Motor neuron (in vitro differentiated cells): ENCODE data around the gene TTYH3. TPM values are rescaled to one million over a fixed set of nuclear protein-coding genes. Genes with fewer than 3 reads are reported as not detected.

ENCODE experiments used
- ATAC-seq, 8 experiments: fragments of 200-7000 bp; cut with Tn5 transposase; replicated peaks in 6 of 8; 2 replicates each; pipeline ENCODE4 v1.8.0; 2021; ENCODE audit warnings: mild to moderate bottlenecking in 8 of 8, moderate library complexity in 8 of 8
- H3K27ac ChIP-seq, 2 donors: fragments of 250-450 bp; sonication (Bioruptor Pico); 2 replicates each; pipeline ENCODE4 v1.9.0; 2021; ENCODE audit warnings: antibody characterized with exemption in 2 of 2, mild to moderate bottlenecking in 2 of 2, moderate library complexity in 1 of 2
- H3K4me1 ChIP-seq, 2 donors: fragments of 250-450 bp; sonication (Bioruptor Pico); replicated peaks in 1 of 2; 2 replicates each; pipeline ENCODE4 v1.6.1; 2021; ENCODE audit warnings: antibody characterized with exemption in 2 of 2, mild to moderate bottlenecking in 2 of 2, moderate library complexity in 1 of 2
- H3K4me3 ChIP-seq, 5 donors: fragments of 250-450 bp; sonication (Bioruptor Pico); 2 replicates each; pipeline ENCODE4 v1.9.0; 2021; ENCODE audit warnings: antibody characterized with exemption in 5 of 5, mild to moderate bottlenecking in 5 of 5, moderate library complexity in 4 of 5
- WGBS, 10 experiments: fragments of 450-650 bp; shearing (Covaris generic); methylation state at CpG; one replicate each; pipeline ENCODE4 v1.0.0; 2022; 5-methylcytosine and 5-hydroxymethylcytosine counted together
- in situ Hi-C, 9 experiments: fragments of 400-800 bp; cut with MboI; loops; one replicate each; pipeline ENCODE4 v1.15.0; 2021; ENCODE audit warnings: low sequenced_read_pairs in 9 of 9, low pct_unique_long_range_greater_than_20kb in 2 of 9; ENCODE audit not compliant: unreplicated experiment in 9 of 9
- total RNA-seq, 8 experiments: library from RNA; unstranded; fragments of 300-600 nt; gene quantifications; 2 replicates each; pipeline versions ENCODE4 v1.2.3 to v1.2.4, GENCODE V29; 2022

Gene TTYH3
- total RNA-seq, 8 experiments from 2014 or later: 9.6 to 71.1 (median 37.5) TPM

- WGBS, 10 experiments: 20 to 100% (median 82%) methylated on average over 1 to 5 of the region's 22 CpGs; no CpG with 5 or more reads in 5 of the 10 experiments
- in situ Hi-C loops: no loop called here
- Histone ChIP-seq H3K4me1 (peaks cover 0 to 7% of the 10 kb centered on the region in 2 donors), H3K27ac (peak overlapping the region in 1 of 2 donors; percentile 19), H3K4me3 (no peak overlapping the region)
- ATAC-seq: peak in 5 of 8 experiments; percentile 6 to 31 (median 16)
Measured at GRCh38 chr7:2702594-2702957, 70.8 kb downstream of the TTYH3 start.

- no peak overlapping the region for H3K4me3 ChIP-seq
- 60 to 100% (median 83%) methylated on average over 2 to 7 of the region's 14 CpGs; no CpG with 5 or more reads in 2 of the 10 experiments for WGBS, 10 experiments
- in situ Hi-C loops: no loop called here
- no peak for ATAC-seq
- H3K27ac ChIP-seq: no peak overlapping the region
- H3K4me1 ChIP-seq: peaks cover 4 to 20% of the 10 kb centered on the region in 2 donors
Measured at GRCh38 chr7:2705371-2706096, 73.7 kb downstream of the TTYH3 start.

GRCh38 chr7:2706685-2707126 is 74.9 kb downstream of the TTYH3 start:
- 62 to 100% (median 68%) methylated on average over 1 to 6 of the region's 6 CpGs; no CpG with 5 or more reads in 3 of the 10 experiments for WGBS, 10 experiments
- in situ Hi-C loops: no loop called here
- Histone ChIP-seq H3K4me1 (peaks cover 4 to 21% of the 10 kb centered on the region in 2 donors), H3K4me3 (no peak overlapping the region), H3K27ac (no peak overlapping the region)
- no peak for ATAC-seq

DNA sequence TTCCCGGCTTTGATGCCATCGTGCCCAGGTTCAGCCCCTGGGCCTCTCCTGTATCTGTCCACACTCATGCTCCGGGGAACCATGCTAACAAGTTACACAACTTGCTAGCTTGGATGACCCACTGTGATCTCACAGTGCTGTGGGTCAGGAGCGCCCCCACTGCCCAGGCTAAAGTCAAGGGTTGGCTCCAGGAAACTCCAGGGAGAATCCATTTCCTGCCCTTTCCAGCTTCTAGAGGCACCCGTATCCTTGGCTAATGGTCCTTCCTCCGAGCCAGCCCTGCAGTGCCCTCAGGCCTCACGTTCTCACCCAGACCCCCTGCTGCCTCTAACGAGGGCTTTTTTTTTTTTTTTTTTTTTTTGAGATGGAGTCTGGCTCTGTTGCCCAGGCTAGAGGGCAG is 75.7 kb downstream of the TTYH3 start:
- Histone ChIP-seq H3K4me1 (peaks cover 4 to 19% of the 10 kb centered on the region in 2 donors), H3K27ac (no peak overlapping the region), H3K4me3 (no peak overlapping the region)
- ATAC-seq: no peak
- in situ Hi-C loops: no loop called here
- 60 to 100% (median 88%) methylated on average over 1 to 5 of the region's 8 CpGs; no CpG with 5 or more reads in 3 of the 10 experiments for WGBS, 10 experiments

GRCh38 chr7:2708041-2708440 is 76.3 kb downstream of the TTYH3 start:
- no peak overlapping the region for H3K27ac ChIP-seq
- ATAC-seq: no peak
- WGBS, 10 experiments: 90 to 100% (median 90%) methylated on average over 2 of the region's 10 CpGs; no CpG with 5 or more reads in 7 of the 10 experiments
- in situ Hi-C loops: no loop called here
- H3K4me3 ChIP-seq: no peak overlapping the region
- peaks cover 9 to 25% of the 10 kb centered on the region in 2 donors for H3K4me1 ChIP-seq

DNA sequence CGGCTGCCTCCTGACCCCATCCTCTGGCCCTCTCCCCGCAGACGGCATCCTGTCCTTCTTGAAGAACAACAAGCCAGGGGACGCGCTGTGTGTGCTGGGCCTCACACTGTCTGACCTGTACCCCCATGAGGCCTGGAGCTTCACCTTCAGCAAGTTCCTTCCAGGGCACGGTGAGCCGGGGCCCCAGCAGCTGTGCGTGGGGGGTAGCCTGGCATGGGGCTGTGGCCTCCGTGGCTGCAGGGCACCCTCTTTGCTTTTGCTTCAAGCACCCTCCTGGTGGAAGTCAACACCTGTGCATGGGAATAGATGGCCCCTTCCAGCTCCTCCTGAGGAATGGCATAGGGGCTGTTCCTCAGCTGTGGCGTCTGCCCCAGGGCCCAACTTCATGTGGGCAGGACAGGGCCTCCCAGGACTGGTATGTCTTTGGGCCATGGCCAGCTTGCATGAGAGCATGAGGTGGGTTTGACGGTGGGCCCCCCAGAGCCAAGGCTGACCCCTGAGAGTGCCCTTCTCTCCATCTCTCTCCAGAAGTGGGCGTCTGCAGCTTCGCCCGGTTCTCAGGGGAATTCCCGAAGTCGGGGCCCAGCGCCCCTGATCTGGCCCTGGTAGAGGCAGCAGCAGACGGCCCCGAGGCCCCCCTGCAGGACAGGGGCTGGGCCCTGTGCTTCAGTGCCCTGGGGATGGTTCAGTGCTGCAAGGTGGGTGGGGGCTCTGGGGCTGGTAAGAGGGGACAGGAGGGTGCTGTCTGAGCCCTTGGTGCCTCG is 76.9 kb downstream of the TTYH3 start:
- H3K4me1 ChIP-seq: peaks cover 16 to 30% of the 10 kb centered on the region in 2 donors
- ATAC-seq: no peak
- WGBS, 10 experiments: 67 to 87% (median 80%) methylated on average over 1 to 4 of the region's 20 CpGs; no CpG with 5 or more reads in 7 of the 10 experiments
- no peak overlapping the region for H3K4me3 ChIP-seq
- in situ Hi-C loops: no loop called here
- H3K27ac ChIP-seq: no peak overlapping the region

GRCh38 chr7:2709553-2710285 is 77.9 kb downstream of the TTYH3 start:
- Histone ChIP-seq H3K4me1 (peaks cover 20 to 32% of the 10 kb centered on the region in 2 donors), H3K27ac (no peak overlapping the region), H3K4me3 (no peak overlapping the region)
- WGBS, 10 experiments: 14 to 94% (median 55%) methylated on average over 1 to 6 of the region's 35 CpGs; no CpG with 5 or more reads in 5 of the 10 experiments
- in situ Hi-C loops: no loop called here
- ATAC-seq: peak; percentile 44 to 95 (median 65)

DNA sequence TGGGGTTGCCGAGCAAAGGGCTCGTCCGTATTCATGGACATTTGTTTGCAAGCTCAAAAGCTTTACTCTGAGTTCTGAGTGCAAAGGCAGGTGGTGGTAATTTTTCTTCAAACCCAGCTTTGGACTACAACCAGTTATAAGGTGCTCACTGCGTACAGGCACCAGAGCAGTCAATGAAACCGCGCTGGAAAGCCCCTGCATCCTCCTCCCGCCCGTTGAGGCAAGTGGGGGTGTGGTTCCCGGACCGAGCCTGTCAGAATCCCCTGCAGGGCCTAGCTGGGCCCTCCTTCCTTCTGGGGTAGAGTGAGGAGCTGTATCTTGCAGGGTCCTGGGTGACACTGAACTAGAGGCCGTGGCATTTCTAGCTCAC is 78.5 kb downstream of the TTYH3 start:
- WGBS, 10 experiments: 25 to 100% (median 76%) methylated on average over 1 to 8 of the region's 11 CpGs; no CpG with 5 or more reads in 6 of the 10 experiments
- ATAC-seq: peak in 3 of 8 experiments; percentile 4 to 10 (median 5)
- in situ Hi-C loops: no loop called here
- Histone ChIP-seq H3K27ac (no peak overlapping the region), H3K4me1 (peaks cover 20 to 32% of the 10 kb centered on the region in 2 donors), H3K4me3 (no peak overlapping the region)

GRCh38 chr7:2710901-2711551 is 79.2 kb downstream of the TTYH3 start:
- Histone ChIP-seq H3K4me3 (no peak overlapping the region), H3K27ac (no peak overlapping the region), H3K4me1 (peaks cover 25 to 38% of the 10 kb centered on the region in 2 donors)
- 29 to 100% (median 40%) methylated on average over 1 of the region's 4 CpGs; no CpG with 5 or more reads in 7 of the 10 experiments for WGBS, 10 experiments
- ATAC-seq: no peak
- in situ Hi-C loops: no loop called here

GRCh38 chr7:2711895-2712675 is 80.3 kb downstream of the TTYH3 start:
- ATAC-seq: no peak
- H3K27ac ChIP-seq: no peak overlapping the region
- 79 to 100% (median 81%) methylated on average over 1 to 6 of the region's 25 CpGs; no CpG with 5 or more reads in 5 of the 10 experiments for WGBS, 10 experiments
- peaks cover 36 to 48% of the 10 kb centered on the region in 2 donors for H3K4me1 ChIP-seq
- no peak overlapping the region for H3K4me3 ChIP-seq
- in situ Hi-C loops: no loop called here

DNA sequence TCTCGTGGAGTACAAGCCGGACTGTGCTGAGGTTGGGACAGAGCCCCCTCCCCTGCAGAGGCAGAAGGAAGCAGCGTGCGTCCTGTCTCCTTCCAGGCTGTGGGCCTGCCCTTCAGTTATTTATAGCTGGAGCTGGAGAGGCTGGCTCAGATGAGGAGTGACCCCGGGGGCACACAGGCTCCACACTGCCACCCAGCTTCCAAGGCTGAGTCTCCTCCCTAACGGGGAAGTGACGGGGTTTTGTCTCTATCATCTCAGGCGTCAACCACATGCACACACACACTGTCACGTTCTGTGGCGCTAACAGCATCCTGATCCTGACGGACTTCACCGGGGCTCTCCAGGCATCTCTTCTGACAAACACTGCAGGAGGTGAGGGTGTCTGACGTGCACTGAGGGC is 81.6 kb downstream of the TTYH3 start:
- ATAC-seq: peak in 6 of 8 experiments; percentile 6 to 87 (median 82)
- Histone ChIP-seq H3K27ac (peak overlapping the region; percentile 18 to 48), H3K4me1 (peaks cover 49 to 56% of the 10 kb centered on the region in 2 donors), H3K4me3 (no peak overlapping the region)
- WGBS, 10 experiments: 0 to 100% (median 55%) methylated on average over 1 to 11 of the region's 13 CpGs; no CpG with 5 or more reads in 5 of the 10 experiments
- in situ Hi-C loops: no loop called here

DNA sequence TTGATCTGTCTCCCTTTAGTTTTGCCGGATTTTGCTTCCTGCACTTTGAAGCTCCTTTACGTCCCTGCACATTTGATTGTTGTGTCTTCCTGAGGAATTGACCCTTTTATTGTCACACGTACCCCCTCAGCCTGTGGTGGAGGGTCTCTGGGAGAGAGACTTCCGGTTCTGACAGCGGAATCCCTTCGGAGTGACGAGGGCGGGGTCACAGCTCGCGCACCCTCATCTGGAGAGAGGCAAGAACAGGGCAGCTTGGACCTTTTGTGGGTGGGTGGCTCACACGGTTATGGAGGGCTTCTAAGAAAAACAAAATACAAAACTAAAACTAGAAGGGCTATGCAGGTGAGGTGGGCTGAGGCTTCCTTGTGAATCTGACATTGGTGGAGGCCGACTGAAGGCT is 82.2 kb downstream of the TTYH3 start:
- in situ Hi-C loops: no loop called here
- Histone ChIP-seq H3K4me3 (no peak overlapping the region), H3K4me1 (peaks cover 49 to 59% of the 10 kb centered on the region in 2 donors), H3K27ac (no peak overlapping the region)
- ATAC-seq: no peak
- 50 to 100% (median 82%) methylated on average over 2 to 11 of the region's 12 CpGs; no CpG with 5 or more reads in 2 of the 10 experiments for WGBS, 10 experiments
